GM12878 (cell line): ENCODE measurements around the gene CCDC141. TPM values are rescaled to one million over a fixed set of nuclear protein-coding genes. Genes with fewer than 3 reads are reported as not detected.
A peak's percentile ranks its signal among the peaks of the same experiment; 100 is the strongest.

Source experiments
- ATF2 ChIP-seq: IDR thresholded peaks from 2 replicates; pipeline ENCODE4 v1.6.1; 2012; ENCODE audit warnings: low read length, inconsistent platforms
- BMI1 ChIP-seq: fragments of 450-650 bp; IDR thresholded peaks from 2 replicates; pipeline ENCODE4 v1.6.1; 2016; ENCODE audit warnings: mild to moderate bottlenecking, moderate library complexity, borderline replicate concordance
- ESRRA ChIP-seq: IDR thresholded peaks from 2 replicates; pipeline ENCODE4 v1.6.1; 2012; ENCODE audit warnings: mild to moderate bottlenecking, low read length, improper control_type of control experiment
- IRF3 ChIP-seq: fragments of 450-650 bp; IDR thresholded peaks from 2 replicates; pipeline ENCODE4 v1.6.1; 2014; ENCODE audit warnings: mild to moderate bottlenecking
- JUND ChIP-seq: IDR thresholded peaks from 2 replicates; pipeline ENCODE4 v1.6.1; 2012; ENCODE audit warnings: low read depth, mild to moderate bottlenecking, low read length, improper control_type of control experiment, moderate library complexity
- MEF2B ChIP-seq: fragments of 450-650 bp; IDR thresholded peaks from 2 replicates; pipeline ENCODE4 v1.6.1; 2018; ENCODE audit warnings: mild to moderate bottlenecking, moderate library complexity; ENCODE audit not compliant: partially characterized antibody, poor library complexity, severe bottlenecking
- NFIC ChIP-seq: IDR thresholded peaks from 2 replicates; pipeline ENCODE4 v1.6.1; 2012; ENCODE audit warnings: low read depth, mild to moderate bottlenecking, inconsistent platforms, low read length, moderate library complexity
- NFXL1 ChIP-seq: fragments of 450-650 bp; IDR thresholded peaks from 2 replicates; pipeline ENCODE4 v1.6.1; 2017; ENCODE audit warnings: antibody characterized with exemption, mild to moderate bottlenecking, borderline replicate concordance
- NKRF ChIP-seq: fragments of 450-650 bp; conservative IDR thresholded peaks from 2 replicates; pipeline ENCODE4 v1.6.1; 2017; ENCODE audit warnings: mild to moderate bottlenecking, moderate library complexity
- POLR2AphosphoS5 ChIP-seq: IDR thresholded peaks from 2 replicates; pipeline ENCODE4 v1.6.1; 2011; ENCODE audit warnings: mild to moderate bottlenecking, low read length, inconsistent platforms
- SIN3A ChIP-seq: IDR thresholded peaks from 2 replicates; pipeline ENCODE4 v1.6.1; 2012; ENCODE audit warnings: low read depth, low read length, improper control_type of control experiment
- SMARCA5 ChIP-seq: fragments of 450-650 bp; IDR thresholded peaks from 2 replicates; pipeline ENCODE4 v1.6.1; 2017; ENCODE audit warnings: mild to moderate bottlenecking
- SP1 ChIP-seq: IDR thresholded peaks from one replicate; pipeline ENCODE4 v1.6.1; 2011; ENCODE audit warnings: low read depth, low read length
- SREBF2 ChIP-seq: IDR thresholded peaks from 2 replicates; pipeline ENCODE4 v1.6.1; 2012; ENCODE audit warnings: mild to moderate bottlenecking, low read length
- TCF12 ChIP-seq: IDR thresholded peaks from 2 replicates; pipeline ENCODE4 v1.6.1; 2011; ENCODE audit warnings: low read depth, mild to moderate bottlenecking, low read length
- TCF3 ChIP-seq: IDR thresholded peaks from 2 replicates; pipeline ENCODE4 v1.6.1; 2012; ENCODE audit warnings: low read depth, mild to moderate bottlenecking, low read length, borderline replicate concordance; ENCODE audit not compliant: insufficient read depth
- USF2 ChIP-seq: IDR thresholded peaks from 2 replicates; pipeline ENCODE4 v1.6.1; 2011; ENCODE audit warnings: low read depth, low read length, improper control_type of control experiment, borderline replicate concordance
- YY1 ChIP-seq: IDR thresholded peaks from 2 replicates; pipeline ENCODE4 v1.6.1; 2011; ENCODE audit warnings: low read depth, mild to moderate bottlenecking, low read length
- ZNF217 ChIP-seq: fragments of 450-650 bp; IDR thresholded peaks from 2 replicates; pipeline ENCODE4 v1.6.1; 2017; ENCODE audit warnings: antibody characterized with exemption, mild to moderate bottlenecking
- ZNF24 ChIP-seq: fragments of 450-650 bp; IDR thresholded peaks from 2 replicates; pipeline ENCODE4 v1.6.1; 2017; ENCODE audit warnings: antibody characterized with exemption, mild to moderate bottlenecking
- polyA plus RNA-seq, 11 experiments: library from polyadenylated mRNA; depleted of rRNA in 4 of 11; unstranded in 6 of 11; stranded (reverse) in 5 of 11; fragments of >200 nt; fragmentation: Nextera tagmentation in 4 of 11; fragmentation: Illumina TruSeq in 1 of 11; extraction: Ambion mirVana in 4 of 11; extraction: Trizol in 1 of 11; gene quantifications; 1 replicate in 1 of 11; 2 replicates in 10 of 11; pipeline versions ENCODE4 v1.2.1 to v1.2.3, GENCODE V29; 2011 to 2016; ENCODE audit warnings: inconsistent platforms in 2 of 11, missing spikeins in 2 of 11, low read depth in 1 of 11
- total RNA-seq, 4 experiments: library from RNA; depleted of rRNA in 3 of 4; stranded (reverse); fragments of >200 nt in 3 of 4; fragmentation: Illumina TruSeq in 1 of 4; extraction: Trizol in 1 of 4; gene quantifications; 2 replicates each; pipeline versions ENCODE4 v1.2.1 to v1.2.3, GENCODE V29; 2013 to 2021

Gene CCDC141
- total and polyA plus RNA-seq, 10 of the 15 experiments (the other 5 are each of a cell fraction or from before 2014, with no cell fraction given): 0.84 to 12.5 (median 3.6) TPM

- no peak for TF ChIP-seq IRF3
- no peak for TF ChIP-seq SREBF2
- TF ChIP-seq ESRRA: no peak
- TF ChIP-seq NFXL1: no peak
- no peak for TF ChIP-seq ZNF24
- no peak for TF ChIP-seq MEF2B
- TF ChIP-seq NKRF: no peak
- TF ChIP-seq POLR2AphosphoS5: peak; percentile 53; the same call in 1 of the 2 replicates
- no peak for TF ChIP-seq SP1
- TF ChIP-seq SMARCA5: no peak
- TF ChIP-seq ATF2: peak; percentile 80
- no peak for TF ChIP-seq SIN3A
- TF ChIP-seq NFIC: peak; percentile 93
- no peak for TF ChIP-seq YY1
- no peak for TF ChIP-seq TCF3
- no peak for TF ChIP-seq TCF12
- no peak for TF ChIP-seq BMI1
- peak; percentile 83; the same call in 1 of the 2 replicates for TF ChIP-seq ZNF217
- TF ChIP-seq USF2: no peak
- TF ChIP-seq JUND: no peak
These were observed 18.1 kb downstream of the CCDC141 start (continued) for GRCh38 chr2:179031731-179032408.
